K562 (cell line): ENCODE results near the gene PDIA5. TPM values are rescaled to one million over a fixed set of nuclear protein-coding genes. Genes with fewer than 3 reads are reported as not detected.

Experiments used
- ATAC-seq: fragments of 200-7000 bp; cut with Tn5 transposase; 3 replicates; pipeline ENCODE4 v1.9.1; 2020; ENCODE audit warnings: moderate library complexity
- BruUV-seq: library from RNA; stranded (reverse); fragments of 400-500 nt; replicated peaks from 2 replicates; lab custom pipeline; 2021; lab: Mats Ljungman, UMichigan
- CTCF ChIA-PET: fragments of 300-600 bp; formaldehyde crosslinking; extraction: SDS; loops from one replicate; lab custom pipeline; 2021; ENCODE audit warnings: low intra/inter-chr PET ratio; lab: Yijun Ruan, JAX
- POLR2A ChIA-PET: fragments of 300-600, 350-650 bp; sonication (Branson Sonifier 250); formaldehyde crosslinking; extraction: SDS; loops from one replicate; lab custom pipeline; 2021; ENCODE audit warnings: antibody characterized with exemption, inconsistent platforms; lab: Yijun Ruan, JAX
- DNase-seq, 4 experiments: peaks; one replicate each; pipeline versions ENCODE4 v3.0.0 to v3.0.0-alpha.2; 2011 to 2018; ENCODE audit warnings: low spot score in 3 of 4, mixed read lengths in 3 of 4; ENCODE audit errors: extremely low read depth in 1 of 4
- FAIRE-seq: peaks from 2 replicates; lab custom pipeline; 2011; peaks lifted over from hg19 to GRCh38; lab: Jason Lieb, UNC
- H2AFZ ChIP-seq: 2 replicates; pipeline ENCODE4 v1.6.0; 2011; ENCODE audit warnings: low read depth, low read length, control low read depth, inconsistent platforms
- H3K27ac ChIP-seq: fragments of 200-600 bp; 3 replicates; pipeline ENCODE4 v1.8.0; 2011; ENCODE audit warnings: low read depth, mild to moderate bottlenecking, control low read depth, inconsistent platforms, low read length, moderate library complexity, mixed read lengths; ENCODE audit errors: extremely low read depth
- H3K27me3 ChIP-seq, 2 experiments: fragments of 300-600 bp in 1 of 2; 2 replicates in 1 of 2; 3 replicates in 1 of 2; pipeline versions ENCODE4 v1.6.0 to v1.8.0; 2011; ENCODE audit warnings: inconsistent platforms in 2 of 2, low read length in 2 of 2, mild to moderate bottlenecking in 1 of 2, mixed read lengths in 1 of 2, moderate library complexity in 1 of 2; ENCODE audit not compliant: control insufficient read depth in 2 of 2, insufficient read depth in 2 of 2
- H3K36me3 ChIP-seq: fragments of 300-600 bp; 3 replicates; pipeline ENCODE4 v1.8.0; 2011; ENCODE audit warnings: mild to moderate bottlenecking, low read length, inconsistent platforms; ENCODE audit not compliant: control insufficient read depth, insufficient read depth
- H3K4me1 ChIP-seq, 2 experiments: fragments of 200-600 bp in 1 of 2; replicated peaks in 1 of 2; 2 replicates in 1 of 2; 3 replicates in 1 of 2; pipeline versions ENCODE4 v1.5.1 to v1.8.0; 2011; ENCODE audit warnings: inconsistent platforms in 2 of 2, low read length in 2 of 2, mild to moderate bottlenecking in 1 of 2, mixed read lengths in 1 of 2, moderate library complexity in 1 of 2; ENCODE audit not compliant: control insufficient read depth in 2 of 2, insufficient read depth in 2 of 2
- H3K4me2 ChIP-seq: 2 replicates; pipeline ENCODE4 v1.6.1; 2011; ENCODE audit warnings: low read length, control low read depth, inconsistent platforms, mixed read lengths; ENCODE audit not compliant: insufficient read depth
- H3K4me3 ChIP-seq: fragments of 200-600 bp; sonication (generic), shearing (Covaris generic); 2 replicates; pipeline ENCODE4 v1.5.1; 2016; ENCODE audit warnings: control low read depth, inconsistent platforms
- H3K79me2 ChIP-seq: fragments of 200-600 bp; 3 replicates; pipeline ENCODE4 v1.8.0; 2011; ENCODE audit warnings: low read length, inconsistent platforms; ENCODE audit not compliant: control insufficient read depth, insufficient read depth
- H3K9ac ChIP-seq, 2 experiments: 2 replicates each; pipeline versions ENCODE4 v1.6.0 to v1.6.1; 2011; ENCODE audit warnings: low read depth in 2 of 2, low read length in 2 of 2, control low read depth in 1 of 2, inconsistent platforms in 1 of 2, mild to moderate bottlenecking in 1 of 2, mixed read lengths in 1 of 2; ENCODE audit not compliant: insufficient read depth in 1 of 2
- H3K9me1 ChIP-seq: one replicate; pipeline ENCODE4 v1.6.0; 2011; ENCODE audit warnings: inconsistent platforms, mild to moderate bottlenecking, low read length, moderate library complexity; ENCODE audit not compliant: control insufficient read depth, insufficient read depth
- H3K9me3 ChIP-seq: replicated peaks from 2 replicates; pipeline ENCODE4 v1.5.1; 2011; ENCODE audit warnings: low read depth, low read length, inconsistent platforms; ENCODE audit not compliant: control insufficient read depth, insufficient read depth
- H4K20me1 ChIP-seq: replicated peaks from 2 replicates; pipeline ENCODE4 v1.6.1; 2011; ENCODE audit warnings: low read length, inconsistent platforms, mixed read lengths; ENCODE audit not compliant: control insufficient read depth, insufficient read depth
- ARID3B ChIP-seq: fragments of 250-450 bp; sonication (Bioruptor Pico); IDR thresholded peaks from 2 replicates; pipeline ENCODE4 v1.4.0; 2020; ENCODE audit warnings: borderline replicate concordance
- CBFA2T3 ChIP-seq: fragments of 450-650 bp; IDR thresholded peaks from 2 replicates; pipeline ENCODE4 v1.6.1; 2017
- GATAD2A ChIP-seq: fragments of 450-650 bp; IDR thresholded peaks from 2 replicates; pipeline ENCODE4 v1.6.1; 2017
- KDM4B ChIP-seq, 2 experiments: fragments of 450-650 bp in 1 of 2; sonication (generic) in 1 of 2; IDR thresholded peaks; 2 replicates each; pipeline ENCODE4 v1.6.1; 2016 to 2017; ENCODE audit warnings: borderline replicate concordance in 2 of 2, antibody characterized with exemption in 1 of 2, low read depth in 1 of 2, mild to moderate bottlenecking in 1 of 2
- MIER1 ChIP-seq: fragments of 450-650 bp; IDR thresholded peaks from 2 replicates; pipeline ENCODE4 v1.6.1; 2016; ENCODE audit warnings: antibody characterized with exemption, mild to moderate bottlenecking, low read depth
- NFIX ChIP-seq: fragments of 250-450 bp; sonication (Bioruptor Pico); IDR thresholded peaks from 2 replicates; pipeline ENCODE4 v1.4.0; 2020; ENCODE audit warnings: low read depth, mild to moderate bottlenecking, moderate library complexity
- POLR2A ChIP-seq: fragments of 450-650 bp; conservative IDR thresholded peaks from 2 replicates; pipeline ENCODE4 v1.6.1; 2016
- RB1 ChIP-seq: fragments of 450-650 bp; IDR thresholded peaks from 2 replicates; pipeline ENCODE4 v1.6.1; 2017; ENCODE audit warnings: low read depth, mild to moderate bottlenecking
- SIX5 ChIP-seq, 2 experiments: IDR thresholded peaks; 2 replicates each; pipeline ENCODE4 v1.6.1; 2011; ENCODE audit warnings: low read length in 2 of 2, borderline replicate concordance in 1 of 2, low read depth in 1 of 2, mild to moderate bottlenecking in 1 of 2, moderate library complexity in 1 of 2; ENCODE audit not compliant: insufficient read depth in 1 of 2
- SRF ChIP-seq, 2 experiments: fragments of 250-450, 450-650 bp in 1 of 2; sonication (Bioruptor Pico) in 1 of 2; sonication (generic) in 1 of 2; formaldehyde crosslinking; IDR thresholded peaks; 2 replicates each; pipeline versions ENCODE4 v1.5.0 to v1.5.1; 2020 to 2022; ENCODE audit warnings: mild to moderate bottlenecking in 1 of 2, missing genetic modification reagents in 1 of 2
- THAP7 ChIP-seq: fragments of 250-450 bp; sonication (Bioruptor Pico); IDR thresholded peaks from 2 replicates; pipeline ENCODE4 v1.5.0; 2021
- TRIM25 ChIP-seq: fragments of 450-650 bp; IDR thresholded peaks from 2 replicates; pipeline ENCODE4 v1.7.0; 2016; ENCODE audit warnings: borderline replicate concordance
- ZNF217 ChIP-seq: sonication (generic); formaldehyde crosslinking; IDR thresholded peaks from 2 replicates; pipeline ENCODE4 v1.8.0; 2022; ENCODE audit warnings: mild to moderate bottlenecking, missing genetic modification reagents
- ZNF592 ChIP-seq: fragments of 450-650 bp; IDR thresholded peaks from 2 replicates; pipeline ENCODE4 v1.6.1; 2017; ENCODE audit warnings: antibody characterized with exemption, mild to moderate bottlenecking
- ZNF75A ChIP-seq: fragments of 450-650 bp; formaldehyde crosslinking; IDR thresholded peaks from 2 replicates; pipeline ENCODE4 v1.4.0; 2020; ENCODE audit warnings: mild to moderate bottlenecking
- WGBS: fragments of 100-300 bp; shearing (Covaris generic); methylation state at CpG from one replicate; pipeline ENCODE4 v1.1.6; 2016; ENCODE audit warnings: low coverage, mixed read lengths; ENCODE audit not compliant: insufficient coverage; ENCODE audit errors: missing lambda C conversion rate; 5-methylcytosine and 5-hydroxymethylcytosine counted together
- in situ Hi-C: fragments of 300-500 bp; cut with MboI; formaldehyde crosslinking; loops from 4 replicates; pipeline ENCODE4 v1.15.0; 2018; ENCODE audit warnings: inconsistent platforms, mixed read lengths
- intact Hi-C: fragments of 100-400 bp; cut with micrococcal nuclease; formaldehyde crosslinking; loops from 2 replicates; pipeline ENCODE4 v1.14.2; 2022
- polyA plus RNA-seq, 8 experiments: library from polyadenylated mRNA; depleted of rRNA in 4 of 8; stranded (reverse) in 5 of 8; unstranded in 3 of 8; fragments of >200 nt; fragmentation: Nextera tagmentation in 2 of 8; fragmentation: Illumina TruSeq in 1 of 8; extraction: Ambion mirVana in 2 of 8; extraction: Trizol in 1 of 8; gene quantifications; 2 replicates each; pipeline versions ENCODE4 v1.2.1 to v1.2.3, GENCODE V29; 2011 to 2014; ENCODE audit warnings: inconsistent platforms in 1 of 8, missing spikeins in 1 of 8
- total RNA-seq, 7 experiments: library from RNA; depleted of rRNA in 6 of 7; stranded (reverse); fragments of >200 nt in 6 of 7; fragmentation: Illumina TruSeq in 2 of 7; extraction: Trizol in 2 of 7; gene quantifications; 2 replicates each; pipeline versions ENCODE4 v1.2.1 to v1.2.3, GENCODE V29; 2011 to 2021; ENCODE audit warnings: low replicate concordance in 1 of 7

Gene PDIA5
- total and polyA plus RNA-seq, 9 of the 15 experiments (the other 6 are each of a cell fraction or from before 2014, with no cell fraction given), result 3.4 to 31.8 (median 19.6) TPM

GRCh38 chr3:123138839-123139444 is 72.1 kb downstream of the PDIA5 start:
- ChIA-PET POLR2A (no interaction called here), CTCF (no interaction called here)
- DNase-seq, result no peak
- Histone ChIP-seq H4K20me1 (no peaks in the 10 kb centered on the region), H3K4me3 (no peak overlapping the region), H3K4me2 (no peak overlapping the region), H3K9me1 (no peaks in the 10 kb centered on the region), H2AFZ (no peak overlapping the region), H3K36me3 (peaks cover 49% of the 10 kb centered on the region), H3K79me2 (no peaks in the 10 kb centered on the region), H3K27ac (no peak overlapping the region), H3K9ac (no peak overlapping the region), H3K27me3 (no peaks in the 10 kb centered on the region), H3K4me1 (no peaks in the 10 kb centered on the region), H3K9me3 (no peaks in the 10 kb centered on the region)
- 82% methylated on average over 5 of the region's 8 CpGs for WGBS
- no peak for ATAC-seq
- no TSS peak for BruUV-seq
- FAIRE-seq, result no peak
- intact Hi-C loops (no loop called here), in situ Hi-C loops (no loop called here)
- TF ChIP-seq ARID3B (CRISPR knock-in tag), result no peak
- no peak for TF ChIP-seq NFIX (CRISPR knock-in tag)
- TF ChIP-seq SRF (CRISPR knock-in tag; IDR thresholded peaks at IDR 0.05), result no peak
- no peak for TF ChIP-seq THAP7 (CRISPR knock-in tag)
- no peak for TF ChIP-seq KDM4B (IDR thresholded peaks at IDR 0.05; ENCODE audit: borderline replicate concordance in 2 of 2, low read depth in 1 of 2)
- TF ChIP-seq POLR2A, result no peak
- TF ChIP-seq MIER1, result no peak
- TF ChIP-seq SIX5 (IDR thresholded peaks at IDR 0.05; ENCODE audit: borderline replicate concordance in 1 of 2, insufficient read depth in 1 of 2, low read depth in 1 of 2, low read length in 2 of 2), result no peak
- no peak for TF ChIP-seq GATAD2A
- no peak for TF ChIP-seq ZNF75A (CRISPR knock-in tag)
- TF ChIP-seq RB1, result no peak
- TF ChIP-seq ZNF217 (CRISPR knock-in tag), result no peak
- TF ChIP-seq CBFA2T3, result no peak
- TF ChIP-seq ZNF592, result no peak
- no peak for TF ChIP-seq TRIM25
